Raji (cell line): ENCODE data around the gene SNX25.

ENCODE experiments used
- POLR2A ChIP-seq: IDR thresholded peaks from 2 replicates; pipeline ENCODE4 v1.6.1; 2011; ENCODE audit warnings: low read depth, low read length, control low read depth; ENCODE audit not compliant: insufficient read depth

SNX25 gene

DNA sequence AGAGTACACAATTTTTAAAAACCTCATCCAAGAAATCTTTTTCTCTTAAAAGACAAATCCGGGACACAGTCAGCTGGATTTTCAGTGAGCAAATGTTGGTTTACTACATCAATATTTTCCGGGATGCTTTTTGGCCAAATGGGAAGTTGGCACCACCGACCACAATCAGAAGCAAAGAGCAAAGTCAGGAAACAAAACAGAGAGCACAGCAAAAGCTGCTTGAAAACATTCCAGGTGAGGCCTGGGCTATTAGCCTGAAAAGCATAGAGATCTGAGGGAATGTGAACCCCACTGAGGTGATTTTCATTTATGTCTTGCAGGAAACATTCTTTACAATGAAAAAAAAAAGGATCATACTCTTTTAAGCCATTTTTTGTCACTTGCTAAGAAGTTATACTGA lies 152.5 kb downstream of the SNX25 start:
- TF ChIP-seq POLR2A, result no peak

DNA sequence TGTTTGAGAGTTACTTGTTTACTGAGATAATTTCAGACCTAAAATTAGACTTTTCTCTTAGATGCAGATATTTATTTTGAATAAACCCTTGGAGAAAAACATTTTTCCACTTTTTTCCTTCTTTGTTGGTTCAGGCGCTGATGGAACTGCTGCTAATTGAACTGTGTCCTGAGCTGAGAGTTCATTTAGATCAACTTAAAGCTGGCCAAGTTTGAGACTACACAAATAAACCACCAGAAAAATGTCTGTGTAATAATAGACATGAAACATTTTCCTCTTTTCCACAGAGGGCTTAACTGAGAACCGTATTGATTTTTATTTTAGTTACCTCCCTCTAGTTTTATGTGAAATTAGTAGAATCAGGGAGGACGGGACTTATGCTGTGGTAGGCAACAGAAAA lies 153.9 kb downstream of the SNX25 start:
- no peak for TF ChIP-seq POLR2A

DNA sequence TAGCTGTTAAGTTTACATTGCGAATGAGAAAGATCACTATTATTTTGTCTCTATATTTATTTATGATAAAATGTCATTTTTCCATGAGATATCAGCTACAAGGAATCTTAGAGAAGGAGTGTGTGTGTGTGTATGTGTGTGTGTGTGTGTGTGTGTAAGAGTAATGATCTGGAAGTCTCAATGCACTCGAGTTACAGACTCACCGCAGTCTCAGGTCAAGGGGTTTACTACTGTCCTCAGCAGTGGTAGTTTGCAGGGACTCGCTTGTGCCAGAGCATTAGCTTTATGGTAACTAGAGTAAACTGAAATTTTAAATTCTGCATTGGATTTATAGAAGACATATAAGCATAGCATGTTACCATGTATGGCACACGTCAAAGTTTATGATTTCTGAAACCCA lies 155.5 kb downstream of the SNX25 start:
- TF ChIP-seq POLR2A, result no peak

DNA sequence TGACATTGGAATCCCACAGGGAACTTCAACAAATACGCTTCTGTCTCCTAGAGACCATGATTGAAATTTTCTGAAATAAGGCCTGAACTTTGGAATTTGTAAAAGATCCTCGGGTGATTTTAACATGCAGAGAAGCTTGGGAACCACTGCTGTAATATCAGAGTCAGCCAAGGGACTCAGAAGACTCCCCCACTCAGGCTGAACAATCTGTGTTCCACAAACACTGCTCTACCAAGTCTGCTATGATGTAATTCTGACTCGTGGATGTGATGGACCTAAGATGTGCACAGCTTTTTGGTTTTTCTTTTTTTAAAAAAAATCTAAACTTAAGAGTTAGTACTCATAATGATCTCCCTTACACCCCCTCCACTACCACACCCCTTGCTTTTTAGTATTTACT lies 160.3 kb downstream of the SNX25 start:
- no peak for TF ChIP-seq POLR2A

DNA sequence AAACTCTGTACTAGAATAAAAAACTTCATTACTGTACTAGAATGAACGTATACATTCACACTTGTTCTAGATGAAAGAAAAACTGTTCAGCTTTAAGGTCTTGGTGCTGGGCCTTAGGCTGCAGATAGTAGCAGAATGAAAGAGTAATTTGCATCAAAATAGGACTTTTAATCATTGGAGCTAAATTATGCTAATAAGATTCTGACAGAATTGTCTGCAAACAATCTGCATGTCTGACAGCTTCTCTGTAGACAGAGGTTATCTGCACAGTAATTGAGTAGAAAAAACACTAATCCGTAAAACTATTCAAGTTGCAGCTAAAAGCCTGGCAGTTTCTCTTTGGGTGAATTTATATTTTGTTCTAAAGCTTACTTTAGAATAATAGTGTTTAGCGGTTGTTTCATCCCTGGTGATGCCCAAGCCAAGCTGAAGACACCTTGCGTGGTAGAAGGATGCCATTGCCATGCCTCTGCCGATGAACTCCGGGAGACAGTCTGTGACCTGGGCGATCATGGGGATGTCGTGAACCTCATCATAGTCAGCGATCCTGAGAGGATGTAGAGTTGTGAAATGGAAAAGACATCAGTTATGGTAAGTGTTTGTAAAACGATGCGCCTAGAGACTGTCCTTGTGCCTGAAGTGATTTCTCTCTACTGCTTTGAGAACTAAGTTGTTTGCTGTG lies 161.0 kb downstream of the SNX25 start:
- no peak for TF ChIP-seq POLR2A

DNA sequence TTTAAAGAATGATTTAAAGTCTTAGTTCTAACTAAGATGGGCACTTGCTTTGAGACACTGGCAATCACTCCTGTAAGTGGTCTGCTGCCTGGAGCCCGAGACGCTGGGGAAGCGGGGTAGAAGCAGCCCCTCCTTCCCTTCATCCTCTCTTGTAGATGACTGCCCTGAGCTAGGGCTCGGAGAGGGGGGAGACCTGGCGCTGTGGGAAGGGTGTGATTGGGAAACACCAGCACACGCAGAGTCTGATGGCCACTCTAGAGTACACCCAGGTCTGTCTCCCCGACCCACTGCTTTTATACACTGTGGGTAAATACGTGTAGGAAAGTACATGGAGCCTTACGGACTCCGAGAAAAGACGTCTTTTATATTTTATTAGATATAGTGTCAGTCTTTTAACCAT lies 162.3 kb downstream of the SNX25 start:
- TF ChIP-seq POLR2A, result no peak

DNA sequence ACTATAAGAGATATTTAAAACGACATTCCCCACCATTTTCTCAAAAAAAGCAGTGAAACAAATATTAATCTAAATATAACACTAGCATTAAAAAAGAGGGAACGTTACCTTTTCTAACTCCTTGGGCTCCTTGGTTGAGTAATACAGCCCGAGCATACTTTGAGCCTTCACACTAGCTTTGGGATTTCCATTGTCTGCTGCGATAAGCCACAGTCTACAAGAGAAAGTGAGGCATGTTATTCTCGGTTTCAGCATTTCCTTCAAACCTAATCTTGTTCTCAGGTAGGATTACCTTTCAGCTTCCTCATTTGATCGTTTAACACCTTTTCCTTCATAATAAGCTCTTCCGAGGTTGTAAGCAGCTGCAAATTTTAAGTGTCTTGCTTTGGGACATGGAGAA lies 164.6 kb downstream of the SNX25 start:
- no peak for TF ChIP-seq POLR2A

DNA sequence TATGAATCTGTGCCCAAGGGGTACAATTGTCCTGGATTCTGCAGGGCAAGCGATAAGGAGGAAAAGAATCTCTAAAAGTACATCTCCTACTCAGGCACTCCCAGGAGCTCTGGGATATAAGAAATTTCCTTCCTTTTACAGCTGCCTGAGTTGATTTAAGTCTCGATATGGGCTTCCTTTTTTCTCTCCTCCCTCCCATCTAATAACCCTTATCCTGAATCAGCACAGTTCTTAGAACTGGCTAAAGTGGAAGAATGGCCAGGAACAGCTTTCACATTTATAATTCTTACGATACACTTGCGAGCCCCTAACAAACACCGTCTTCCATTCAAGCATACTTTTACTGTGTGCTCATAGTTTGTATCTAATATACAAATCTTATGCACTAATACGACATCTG lies 165.2 kb downstream of the SNX25 start:
- no peak for TF ChIP-seq POLR2A

DNA sequence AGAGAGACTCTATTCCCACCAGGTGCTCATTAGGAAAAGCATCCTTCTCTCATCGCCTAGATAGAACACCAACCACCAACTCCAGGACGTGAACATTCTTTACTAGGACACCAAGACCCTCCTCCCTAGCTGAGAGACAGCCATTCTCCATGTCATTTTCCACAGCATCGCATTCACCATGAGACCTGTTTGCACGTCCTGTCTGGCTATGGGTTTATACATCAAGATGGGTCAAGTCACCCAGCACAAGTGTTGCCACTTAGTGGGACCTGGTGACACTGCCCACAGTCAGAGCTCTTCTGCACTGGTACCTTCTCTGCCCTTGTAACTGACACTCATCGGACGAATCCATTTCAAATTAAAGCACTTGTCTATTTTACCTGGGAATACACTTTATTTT lies 168.9 kb downstream of the SNX25 start:
- TF ChIP-seq POLR2A, result no peak

DNA sequence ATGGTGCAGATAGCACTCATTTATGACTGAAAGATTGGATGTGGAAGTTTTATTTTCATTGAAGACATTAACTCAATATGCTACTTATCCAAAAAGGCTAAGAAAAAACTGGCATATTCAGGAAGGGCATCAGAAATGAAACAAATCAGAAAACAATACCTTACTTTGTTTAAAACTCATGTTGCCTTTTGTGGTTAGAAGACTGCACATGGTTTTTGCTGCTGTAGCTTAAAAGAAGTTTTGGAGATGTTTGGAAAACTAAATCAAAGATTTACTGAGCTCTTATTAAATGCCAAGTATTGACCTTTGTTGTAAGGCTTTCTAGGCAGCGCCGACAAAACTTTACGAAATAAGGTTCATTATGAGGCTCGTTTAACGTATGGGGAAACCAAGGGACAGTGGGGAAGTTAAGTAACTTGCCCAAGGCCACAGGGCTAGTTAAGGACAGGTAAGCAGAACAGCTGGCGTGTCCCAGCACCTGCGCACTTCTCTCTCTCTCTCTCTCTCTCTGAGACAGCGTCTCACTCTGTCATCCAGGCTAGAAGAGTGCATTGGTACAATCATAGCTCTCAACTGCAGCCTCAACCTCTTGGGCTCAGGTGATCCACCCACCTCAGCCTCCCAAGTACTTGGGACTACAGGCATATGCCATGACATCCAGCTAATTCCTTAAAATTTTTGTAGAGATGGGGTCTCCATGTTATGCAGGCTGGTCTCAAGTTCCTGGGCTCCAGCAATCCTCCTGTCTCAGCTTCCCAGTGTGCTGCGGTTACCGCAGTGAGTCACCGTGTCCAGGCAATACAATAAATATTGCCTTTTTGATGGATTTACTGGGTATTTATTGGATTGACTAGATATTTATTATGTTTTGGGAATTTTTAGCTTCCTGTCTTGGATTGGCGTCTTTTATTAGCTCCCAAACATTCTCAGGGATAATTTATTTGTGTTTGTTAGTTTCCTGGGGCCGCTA lies 170.2 kb downstream of the SNX25 start:
- no peak for TF ChIP-seq POLR2A

DNA sequence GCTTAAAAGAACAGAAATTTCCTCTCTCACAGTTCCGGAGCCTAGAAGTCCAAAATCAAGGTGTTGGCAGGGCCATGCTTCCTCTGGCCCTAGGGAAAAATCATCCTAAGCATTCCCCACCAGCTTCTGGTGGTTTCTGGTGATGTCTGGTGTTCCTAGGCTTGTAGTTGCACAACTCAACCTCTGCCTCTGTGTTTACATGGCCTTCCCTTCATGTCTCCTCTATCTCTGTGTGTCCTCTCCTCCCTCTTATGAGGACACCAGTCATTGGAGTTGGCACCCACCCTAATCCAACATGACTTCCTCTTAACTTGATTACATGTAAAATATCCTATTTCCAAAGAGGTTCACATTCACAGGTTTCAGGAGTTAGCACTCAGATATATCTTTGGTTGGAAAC lies 170.9 kb downstream of the SNX25 start:
- TF ChIP-seq POLR2A, result no peak

DNA sequence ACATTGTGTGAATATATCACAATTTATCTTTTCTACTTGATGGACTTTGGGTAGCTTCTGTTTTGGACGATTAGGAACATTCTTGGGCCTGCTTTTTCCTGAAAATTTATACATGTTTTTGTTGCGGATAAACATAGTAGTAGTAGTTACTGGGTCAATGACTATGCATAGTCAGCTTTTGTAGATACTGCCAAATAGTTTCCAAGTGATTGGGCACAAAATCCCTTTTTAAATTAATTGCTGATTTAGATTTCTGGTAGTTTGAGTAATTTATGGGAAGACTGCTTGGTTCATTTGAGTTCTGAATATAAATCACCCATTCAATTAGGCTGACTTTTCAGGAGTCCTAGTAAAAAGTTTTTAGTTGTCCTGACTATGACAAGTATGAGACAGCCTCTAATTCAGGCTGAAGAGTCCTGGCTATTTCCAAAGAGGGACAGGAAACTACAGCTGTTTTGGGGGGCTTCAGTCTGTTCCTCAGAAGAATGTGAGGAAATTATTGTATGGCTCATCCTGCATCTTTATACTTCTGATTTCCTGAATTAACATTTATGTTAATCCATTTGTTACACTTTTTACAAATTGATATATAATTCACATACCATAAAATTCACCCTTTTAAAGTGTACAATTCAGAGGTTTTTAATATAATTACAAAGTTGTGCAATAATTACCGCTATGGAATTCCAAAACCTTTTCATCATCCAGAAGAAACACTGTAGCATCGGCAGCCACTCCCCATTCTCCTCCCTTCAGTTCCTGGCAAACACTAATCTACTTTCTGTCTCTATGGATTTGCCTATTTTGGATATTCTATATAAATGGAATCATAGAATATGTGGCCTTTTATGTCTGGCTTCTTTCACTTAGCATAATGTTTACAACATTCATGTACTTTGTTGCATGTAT lies 172.1 kb downstream of the SNX25 start:
- no peak for TF ChIP-seq POLR2A

DNA sequence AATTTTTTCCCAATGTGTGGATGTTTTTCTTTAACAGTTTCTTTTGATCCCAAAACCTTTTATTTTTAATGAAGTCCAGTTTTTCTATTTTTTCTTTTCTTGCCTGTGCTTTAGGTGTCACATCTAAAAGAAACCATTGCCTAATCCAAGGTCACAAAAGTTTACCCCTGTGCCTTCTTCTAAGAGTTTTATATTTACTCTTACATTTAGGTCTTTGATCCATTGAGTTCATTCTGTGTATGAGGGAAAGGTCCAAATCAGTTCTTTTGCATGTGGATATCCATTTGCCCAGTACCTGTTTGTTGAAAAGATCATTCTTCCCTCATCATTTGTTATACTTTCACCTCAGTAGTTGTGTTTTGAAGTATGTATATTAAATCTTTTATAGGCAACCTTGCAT lies 173.4 kb downstream of the SNX25 start:
- TF ChIP-seq POLR2A, result no peak

DNA sequence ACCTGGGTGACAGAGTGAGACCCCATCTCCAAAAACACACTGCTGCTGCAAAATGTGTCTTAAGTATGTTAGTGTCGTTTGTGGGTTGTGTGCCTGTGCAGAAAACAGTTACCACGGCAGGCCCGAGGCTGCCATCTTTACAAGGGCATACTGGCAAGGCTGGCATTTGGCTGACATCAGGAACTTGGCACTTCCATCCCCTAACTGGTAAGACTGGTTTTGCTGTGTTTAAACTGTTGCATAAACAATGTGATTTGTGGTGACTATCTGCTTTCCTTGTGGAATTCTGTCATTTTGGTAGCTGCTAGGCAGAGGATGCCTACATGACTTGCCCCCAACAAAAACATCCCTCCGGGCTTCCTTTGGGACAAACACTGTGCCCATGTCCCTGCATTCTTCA lies 174.1 kb downstream of the SNX25 start:
- TF ChIP-seq POLR2A, result no peak

DNA sequence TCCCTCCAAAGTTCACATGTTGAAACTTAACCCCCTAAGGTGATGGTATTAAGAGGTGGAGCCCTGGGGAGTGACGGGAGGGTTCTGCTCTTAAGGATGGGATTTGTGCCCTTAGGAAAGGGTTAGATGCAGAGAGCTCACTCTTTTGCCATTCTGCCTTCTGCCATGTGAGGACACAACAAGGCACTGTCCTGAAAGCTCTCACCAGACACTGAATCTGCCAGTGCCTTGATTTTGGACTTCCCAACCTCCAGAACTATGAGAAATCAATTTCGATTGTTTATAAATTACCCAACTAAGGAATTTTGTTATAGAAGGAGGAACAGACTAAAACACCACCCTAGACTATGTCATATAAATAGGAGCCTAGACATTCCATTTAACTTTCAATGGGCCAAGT lies 174.7 kb downstream of the SNX25 start:
- no peak for TF ChIP-seq POLR2A
